Measurements from ENCODE around the gene CYREN. TPM values are rescaled to one million over a fixed set of nuclear protein-coding genes. Genes with fewer than 3 reads are reported as not detected.

The CYREN gene
- total RNA-seq, 1 experiment from 2014 or later: 70.5 TPM

Small RNA genes within 50 kb of the gene (microRNA-seq; reads per million reads assigned to microRNA genes)
- not detected for gene MIR6509 (ENCODE audit: borderline number of aligned reads, borderline replicate concordance)

Other genes with a start within 250 kb of the CYREN start
- 3.2 and 4.3 TPM in 2 replicates for gene AGBL3, start 184.2 kb downstream of the CYREN start, total RNA-seq (2021)
- 0.25 and 0.92 TPM in 2 replicates for gene TMEM140, start 22.6 kb downstream of the CYREN start, total RNA-seq (2021)
- gene WDR91, start 40.8 kb upstream of the CYREN start, total RNA-seq (2021): 7.6 and 8.4 TPM in 2 replicates
- not detected in 2 replicates for gene STRA8, start 63.1 kb upstream of the CYREN start, total RNA-seq (2021)